GM19025 (cell line): ENCODE results near the gene GALNTL6.

ENCODE experiments used
- ATAC-seq: cut with Tn5 transposase; IDR thresholded peaks from one replicate; pipeline ENCODE4 v1.9.1; 2021; ENCODE audit warnings: mild to moderate bottlenecking, low read depth, moderate library complexity; ENCODE audit not compliant: unreplicated experiment

The GALNTL6 gene

DNA sequence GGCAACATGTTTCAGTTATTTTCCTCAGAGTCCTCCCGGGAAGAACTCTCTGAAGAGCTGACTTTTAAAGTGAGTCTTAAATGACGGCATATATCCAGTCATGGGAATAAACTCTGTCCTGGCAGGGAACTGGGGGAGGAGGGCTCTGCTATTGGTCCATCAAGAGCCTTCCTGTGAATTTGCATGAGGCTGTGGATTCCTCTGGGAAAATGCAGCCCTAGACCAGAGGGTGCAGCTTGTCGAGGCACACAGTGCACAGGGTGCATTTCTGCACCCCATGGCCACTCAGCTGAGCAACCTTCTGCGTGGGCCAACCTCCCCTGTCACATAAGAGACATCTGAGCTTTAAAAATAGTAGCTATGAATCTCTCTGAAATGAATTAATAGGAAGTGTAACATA, 360.0 kb downstream of the GALNTL6 start:
- no peak for ATAC-seq

DNA sequence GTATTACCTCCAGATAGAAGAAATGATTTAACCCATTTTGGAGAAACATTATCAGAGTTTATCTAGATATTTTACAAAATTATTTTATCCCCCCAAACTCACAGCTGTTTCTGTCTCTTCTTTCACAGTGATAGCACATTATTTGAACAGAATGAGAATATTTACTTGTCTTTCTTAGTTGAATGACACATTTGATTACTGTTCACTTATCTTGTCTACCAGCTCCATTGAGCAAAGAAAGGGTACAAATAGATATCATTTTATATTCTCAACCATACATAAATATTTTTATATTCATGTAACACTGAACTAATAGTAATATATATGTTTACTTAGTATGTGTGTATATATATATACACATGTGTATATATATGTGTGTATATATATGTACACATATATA, 364.2 kb downstream of the GALNTL6 start:
- no peak for ATAC-seq

DNA sequence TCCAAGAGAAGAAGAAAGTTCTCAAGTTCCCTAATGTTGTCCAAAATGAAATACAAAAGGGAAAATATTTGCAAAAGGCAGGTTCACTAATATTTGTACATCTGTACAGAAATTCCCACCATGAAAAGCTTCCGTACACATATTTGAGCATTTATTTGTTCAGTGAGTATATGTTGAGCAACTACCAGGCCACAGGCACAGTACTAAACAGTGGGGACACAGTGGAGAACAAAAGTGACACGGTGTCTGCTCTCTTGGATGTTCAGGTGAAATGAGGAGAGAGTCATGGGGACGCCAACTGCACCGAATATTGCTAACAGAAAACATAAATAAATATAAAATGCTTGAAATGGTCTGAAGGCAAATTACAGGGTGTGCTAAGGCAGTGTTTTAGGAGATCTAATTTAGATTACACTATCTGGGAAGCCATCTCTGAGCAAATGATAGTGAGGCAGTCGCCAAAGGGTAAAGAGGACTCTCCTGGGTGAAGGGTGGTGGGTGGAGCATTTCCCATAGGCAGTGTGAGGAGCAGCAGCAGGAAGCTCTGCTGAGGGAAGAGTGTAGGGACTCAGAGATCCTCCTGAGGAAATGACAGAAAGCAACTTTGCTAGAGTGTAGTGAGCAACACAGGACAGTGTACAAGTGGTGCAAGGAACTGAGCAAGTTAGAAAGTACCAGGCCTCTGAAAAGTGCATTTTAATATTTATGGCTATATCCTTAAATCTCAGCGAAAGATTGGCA, 375.2 kb downstream of the GALNTL6 start:
- ATAC-seq, result no peak

DNA sequence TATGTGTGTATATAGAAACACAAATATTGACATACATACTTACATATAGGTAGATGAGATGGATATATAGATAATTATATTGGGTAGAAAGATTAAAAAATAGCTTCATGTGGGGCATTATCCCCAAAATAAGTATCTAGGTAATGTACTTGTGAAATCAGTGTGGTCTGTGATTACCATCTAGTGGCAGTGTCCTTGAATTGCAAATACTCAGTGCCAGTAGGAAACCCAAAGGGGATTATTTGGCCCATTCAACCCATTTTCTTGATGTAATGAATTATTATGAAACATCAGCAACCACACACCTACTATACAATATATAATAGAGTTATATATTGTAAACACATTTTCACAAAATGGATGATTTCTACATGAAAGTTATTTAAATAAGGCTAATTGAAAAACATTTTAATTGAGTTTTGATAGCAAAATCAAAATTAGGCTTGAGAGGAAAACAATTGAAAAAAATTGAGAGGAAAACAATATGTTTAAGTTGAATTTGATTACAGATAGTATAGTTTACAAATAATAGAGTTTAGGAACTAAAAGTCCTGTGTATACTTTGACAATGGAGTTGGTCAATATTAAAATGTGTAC, 389.4 kb downstream of the GALNTL6 start:
- ATAC-seq, result no peak

DNA sequence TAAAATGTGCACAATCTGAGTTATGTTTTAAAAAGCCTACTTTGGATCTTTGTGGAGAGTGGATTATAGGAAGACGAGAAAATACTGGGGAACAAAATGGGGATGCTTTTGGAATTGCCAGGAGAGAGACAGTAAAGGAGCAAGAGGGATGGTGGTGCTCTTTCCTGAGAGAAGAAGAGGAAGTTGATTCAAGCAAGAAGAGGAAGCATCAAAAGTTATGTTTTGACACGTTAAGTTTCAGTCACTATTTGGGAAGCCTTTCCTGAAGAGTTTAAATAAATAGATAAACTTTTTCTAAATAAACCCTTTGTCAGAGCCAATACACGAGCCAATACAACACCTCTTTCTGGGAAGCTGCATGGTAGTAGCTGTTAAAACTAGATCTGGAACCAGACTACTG, 394.1 kb downstream of the GALNTL6 start:
- ATAC-seq, result no peak

DNA sequence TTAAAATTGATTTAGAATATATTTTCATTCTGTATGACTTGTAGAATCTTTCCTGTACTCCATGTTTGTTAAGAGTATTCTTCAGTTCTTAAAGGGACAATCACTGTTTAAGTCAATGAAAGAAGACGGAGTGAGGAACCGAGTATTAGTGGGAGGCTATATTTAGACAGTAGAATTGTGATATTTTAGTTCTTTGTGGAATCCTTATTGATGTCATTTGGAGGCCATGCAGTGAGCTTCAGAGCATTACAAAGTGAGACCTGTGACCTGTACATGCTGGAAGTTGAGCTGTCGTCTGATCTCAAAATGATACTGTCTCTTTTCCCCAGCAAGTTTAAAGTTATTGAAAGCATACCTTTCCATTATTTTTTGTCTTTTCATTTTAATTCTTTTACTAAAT, 394.7 kb downstream of the GALNTL6 start:
- no peak for ATAC-seq

DNA sequence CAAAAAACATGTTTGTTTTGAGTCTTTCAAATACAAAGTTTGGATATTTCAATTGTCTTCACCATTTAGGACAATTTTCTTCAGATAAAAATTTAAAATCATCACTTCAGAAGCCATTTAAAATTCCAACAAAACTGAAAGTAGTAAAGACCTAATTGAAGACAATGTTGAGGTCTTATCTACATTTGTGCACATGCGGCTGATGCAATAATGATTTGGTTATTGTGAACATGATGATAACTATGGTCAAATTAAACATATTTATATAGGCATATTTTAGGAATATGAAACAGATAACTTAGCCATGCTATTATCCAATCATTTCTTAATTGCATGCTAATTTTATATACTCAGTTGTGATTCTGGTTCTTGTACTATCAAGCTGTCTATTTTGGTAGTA, 407.5 kb downstream of the GALNTL6 start:
- ATAC-seq, result no peak

DNA sequence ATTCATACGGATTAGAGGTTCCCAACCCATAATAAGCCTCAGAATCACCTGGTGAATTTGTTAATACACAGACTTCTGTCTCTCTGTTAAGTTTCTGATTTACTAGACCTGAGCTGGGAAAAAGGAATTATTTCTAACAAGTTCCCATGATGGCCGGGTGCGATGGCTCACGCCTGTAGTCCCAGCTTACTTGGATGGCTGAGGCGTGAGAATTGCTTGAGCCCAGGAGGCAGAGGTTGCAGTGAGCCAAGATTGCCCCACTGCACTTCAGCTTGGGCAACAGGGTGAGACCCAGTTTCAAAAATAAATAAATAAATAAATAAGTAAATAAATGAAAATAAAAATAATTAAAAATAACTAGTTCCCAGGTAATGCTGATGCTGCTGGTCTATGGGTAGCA, 412.3 kb downstream of the GALNTL6 start:
- no peak for ATAC-seq

DNA sequence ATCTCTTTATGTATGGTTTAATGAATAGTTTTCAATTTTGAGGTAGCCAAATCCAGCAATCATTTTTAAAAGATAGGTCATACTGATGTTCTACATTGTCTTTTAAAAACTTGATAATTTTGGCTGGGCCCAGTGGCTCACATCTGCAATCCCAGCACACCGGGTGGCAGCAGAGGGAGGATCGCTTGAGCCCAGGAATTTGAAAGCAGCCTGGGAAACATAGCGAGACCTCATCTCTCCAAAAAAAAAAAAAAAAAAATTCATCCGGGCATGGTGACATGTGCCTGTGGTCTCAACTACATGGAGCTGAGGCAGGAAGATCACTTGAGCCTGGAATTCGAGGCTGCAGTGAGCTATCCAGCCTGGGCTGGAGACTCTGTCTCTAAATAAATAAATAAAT, 419.8 kb downstream of the GALNTL6 start:
- ATAC-seq, result no peak

DNA sequence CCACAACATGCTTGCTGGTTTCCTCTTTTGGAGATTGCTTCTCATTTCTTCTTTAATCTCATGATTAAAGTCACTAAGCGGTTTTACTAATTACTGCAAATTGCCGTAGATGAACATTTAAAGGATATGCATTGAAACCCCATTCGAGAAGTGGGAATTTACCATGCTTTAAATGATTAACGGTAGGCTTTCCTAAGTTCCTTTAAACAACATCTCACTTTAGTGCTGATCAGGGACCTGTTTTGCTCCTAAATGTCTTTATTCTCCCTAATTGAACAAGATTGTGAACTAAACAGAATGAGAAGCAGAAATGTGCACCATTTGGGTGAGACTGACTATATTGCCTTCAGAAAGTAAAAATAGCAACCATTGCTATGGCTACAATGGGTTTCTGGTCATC, 430.3 kb downstream of the GALNTL6 start:
- no peak for ATAC-seq

DNA sequence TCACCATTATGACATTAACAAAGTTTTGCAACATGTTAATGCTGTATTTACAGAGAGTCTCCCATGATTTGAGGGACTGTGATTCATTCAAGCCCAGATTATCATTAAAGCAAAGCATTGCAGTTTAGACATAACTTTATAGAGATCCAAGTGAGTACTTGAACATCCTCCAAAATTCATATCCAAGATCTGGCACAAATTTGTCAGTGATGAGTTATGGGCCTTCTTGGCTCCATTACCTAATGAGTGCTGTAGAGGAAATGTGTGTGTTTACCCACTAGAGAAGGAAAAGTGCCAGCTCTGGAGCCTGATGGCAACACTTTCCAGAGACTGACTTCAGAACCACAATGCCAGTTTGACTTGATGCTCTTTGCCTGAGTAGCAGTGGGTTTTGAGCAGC, 432.3 kb downstream of the GALNTL6 start:
- ATAC-seq, result no peak

DNA sequence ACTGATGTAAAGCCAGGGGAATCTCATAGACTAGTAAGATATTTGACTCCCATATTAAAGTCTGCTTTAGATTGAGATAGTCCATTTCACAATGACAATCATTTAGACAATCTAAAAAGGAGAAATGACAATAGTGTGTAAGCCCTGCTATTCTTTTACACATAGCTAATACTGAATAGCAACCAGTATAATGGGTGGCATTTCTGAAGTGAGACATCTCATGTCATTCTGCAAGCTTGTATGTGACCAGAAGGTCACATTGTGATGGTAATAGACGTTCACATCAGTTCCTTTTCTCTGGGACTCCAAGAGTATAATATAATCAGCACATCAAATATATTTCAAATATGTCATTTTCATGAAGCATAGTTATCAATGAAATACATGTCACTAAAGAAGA, 440.2 kb downstream of the GALNTL6 start:
- ATAC-seq, result no peak

DNA sequence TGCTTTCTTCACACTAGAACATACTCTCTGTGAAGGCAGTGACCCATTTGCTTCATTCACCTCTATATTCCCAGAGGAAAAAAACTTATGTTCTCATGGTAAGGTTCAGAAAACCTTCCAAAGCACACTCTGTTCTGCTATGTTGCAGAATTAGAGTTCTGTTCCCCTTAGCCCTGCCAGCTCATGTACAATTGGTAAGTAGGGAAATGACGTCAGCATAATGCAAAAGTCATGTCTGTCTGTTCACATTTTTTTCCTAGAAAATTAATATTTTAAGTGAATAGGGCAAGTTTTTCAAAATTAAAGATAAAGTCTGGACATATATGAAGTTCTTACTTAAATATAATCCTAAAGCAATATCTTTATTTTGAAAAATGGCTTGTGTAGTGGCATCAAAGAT, 443.6 kb downstream of the GALNTL6 start:
- ATAC-seq, result no peak

DNA sequence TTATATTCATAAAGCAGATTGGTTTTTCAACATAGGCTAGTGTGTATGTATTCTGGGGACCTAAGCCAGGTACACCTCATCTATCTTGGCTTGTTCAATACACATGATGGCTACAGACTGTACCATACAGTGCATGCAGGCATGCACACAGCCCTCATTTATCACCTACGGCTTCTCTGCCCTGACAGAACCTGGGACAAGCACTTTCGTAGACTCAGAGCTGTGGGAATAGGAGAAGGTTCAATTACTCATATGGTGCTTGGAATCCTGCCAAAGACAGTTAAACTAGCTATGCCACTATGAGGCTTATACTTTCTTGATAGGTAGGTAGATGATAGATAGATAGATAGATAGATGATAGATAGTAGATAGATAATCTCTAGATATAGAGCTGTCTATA, 457.2 kb downstream of the GALNTL6 start:
- ATAC-seq, result no peak

DNA sequence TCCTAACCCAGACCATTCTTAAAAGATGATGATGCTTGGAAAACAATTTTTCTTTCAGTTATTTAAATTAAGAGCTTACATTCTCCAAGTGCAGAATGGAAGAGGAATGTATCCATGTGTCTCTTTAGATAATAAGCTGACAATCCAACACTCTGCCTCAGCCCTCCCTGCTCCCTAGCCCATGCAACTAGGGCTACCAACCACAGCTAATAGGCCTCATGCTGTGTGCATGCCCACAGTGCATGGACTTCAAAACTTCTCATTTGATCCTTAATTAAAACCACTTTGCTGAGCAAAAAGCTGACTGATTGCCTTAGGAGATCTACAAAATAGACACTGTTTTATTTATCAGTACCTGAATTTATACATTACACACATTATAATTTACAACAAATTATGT, 473.9 kb downstream of the GALNTL6 start:
- ATAC-seq, result no peak

DNA sequence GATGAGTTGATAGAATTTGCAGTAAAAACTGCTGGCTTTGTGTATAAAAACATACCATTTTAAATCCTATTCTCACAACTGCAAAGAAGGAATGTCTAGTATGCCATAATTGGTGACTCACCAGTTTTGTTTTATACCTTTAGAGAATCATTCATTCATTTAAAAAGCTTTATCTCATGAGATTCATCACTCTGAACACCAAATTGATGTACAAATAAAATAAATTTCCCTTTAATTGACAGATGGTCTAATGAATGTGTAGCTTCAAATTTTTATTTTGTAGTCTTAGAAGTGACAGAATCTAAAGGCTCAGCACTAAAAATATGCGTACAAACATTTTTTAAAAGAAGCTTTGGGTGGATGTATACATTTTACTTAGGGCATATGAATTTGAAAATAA, 492.5 kb downstream of the GALNTL6 start:
- ATAC-seq, result no peak

DNA sequence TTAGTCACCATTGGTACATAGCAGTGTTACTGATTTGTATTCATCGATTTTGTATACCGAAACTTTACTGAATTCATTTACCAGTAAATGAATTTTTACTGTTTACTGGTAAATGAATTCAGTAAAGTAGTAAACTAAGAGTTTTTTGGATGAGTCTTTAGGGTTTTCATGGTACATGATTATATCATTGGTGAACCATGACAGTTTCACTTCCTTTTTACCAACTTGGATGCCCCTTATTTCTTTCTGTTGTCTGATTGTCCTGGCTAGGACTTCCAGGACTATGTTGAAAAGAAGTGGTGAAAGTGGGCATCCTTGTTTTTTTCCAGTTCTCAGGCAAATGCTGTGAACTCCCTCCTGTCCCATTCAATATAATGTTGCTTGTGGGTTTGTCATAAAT, 494.9 kb downstream of the GALNTL6 start:
- no peak for ATAC-seq

DNA sequence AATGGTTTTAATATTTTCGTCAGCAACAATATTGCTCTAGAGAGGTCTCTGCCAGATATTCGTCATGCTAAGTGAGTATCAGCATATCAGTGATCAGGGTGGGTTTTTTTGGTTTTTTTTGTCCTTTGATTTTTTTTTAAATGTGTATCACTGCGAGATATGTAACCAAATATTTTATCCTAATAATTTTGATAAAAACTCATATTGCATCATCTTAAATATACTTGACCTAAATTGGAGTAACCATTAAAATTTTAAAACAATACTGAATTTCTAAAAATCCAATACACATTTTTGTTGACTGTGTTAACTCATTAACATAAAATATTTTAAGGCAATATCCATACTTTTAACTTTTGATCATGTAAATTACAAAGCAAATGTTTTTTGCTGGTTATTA, 498.5 kb downstream of the GALNTL6 start:
- ATAC-seq, result no peak

DNA sequence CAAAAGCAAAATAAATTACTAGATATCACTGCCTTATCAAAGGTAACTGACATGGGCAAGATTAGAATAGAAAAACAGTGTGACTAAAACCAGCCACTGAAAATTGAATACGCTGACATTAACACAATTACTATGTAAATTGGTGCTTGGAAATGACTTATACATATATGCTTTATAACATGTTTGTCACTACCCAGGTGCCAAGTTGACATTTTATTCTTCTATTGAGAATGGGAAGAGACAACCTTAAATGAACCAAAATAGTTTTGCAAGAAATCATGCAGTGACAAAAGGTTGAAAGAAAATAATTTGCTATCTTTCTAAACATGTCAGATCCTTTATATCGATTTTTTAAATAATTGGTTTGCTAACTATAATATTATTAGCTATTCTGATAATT, 510.1 kb downstream of the GALNTL6 start:
- no peak for ATAC-seq

DNA sequence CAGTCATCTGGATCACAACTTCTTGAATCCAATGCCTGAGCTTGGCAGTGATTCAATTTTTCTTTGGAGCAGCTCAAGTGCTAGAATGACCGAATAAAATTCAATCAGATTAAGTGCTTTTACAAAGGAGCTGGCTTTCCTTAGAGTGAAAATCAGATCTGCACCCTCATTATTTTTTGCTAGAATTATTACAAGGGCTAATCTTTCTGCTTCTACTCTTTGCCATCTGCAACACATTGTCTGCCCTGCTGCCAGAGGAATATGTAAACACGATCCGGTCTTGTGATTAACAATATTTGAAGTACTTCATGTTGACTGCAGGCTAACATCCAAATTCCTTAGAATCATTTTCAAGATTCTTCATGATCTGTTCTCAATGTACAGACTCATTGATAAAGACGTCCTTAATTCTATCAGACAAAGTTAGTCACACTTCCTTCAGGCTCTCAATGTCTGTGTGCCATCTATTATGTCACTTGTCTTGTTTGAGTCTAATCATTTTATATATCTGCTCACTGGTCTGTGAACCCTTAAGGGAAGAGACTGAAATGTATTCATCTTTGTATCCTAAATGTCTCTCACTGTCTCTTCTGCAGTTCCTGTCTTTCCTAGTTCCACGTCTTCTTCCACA, 531.2 kb downstream of the GALNTL6 start:
- no peak for ATAC-seq

DNA sequence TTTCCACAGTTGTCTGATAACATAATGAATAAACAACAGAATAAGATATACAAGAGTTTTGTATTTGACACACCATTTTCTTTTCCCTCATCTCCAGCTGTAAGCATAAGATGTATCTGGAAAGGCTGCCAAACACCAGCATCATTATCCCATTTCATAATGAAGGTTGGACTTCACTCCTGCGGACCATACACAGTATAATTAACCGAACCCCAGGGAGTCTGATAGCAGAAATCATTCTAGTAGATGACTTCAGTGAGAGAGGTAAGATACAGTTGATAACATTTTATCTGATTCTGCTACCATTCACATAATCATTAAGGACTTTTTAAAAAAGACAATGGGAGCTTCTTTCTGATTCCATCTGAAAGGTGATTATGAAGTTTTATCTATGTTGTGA, 535.2 kb downstream of the GALNTL6 start:
- no peak for ATAC-seq

DNA sequence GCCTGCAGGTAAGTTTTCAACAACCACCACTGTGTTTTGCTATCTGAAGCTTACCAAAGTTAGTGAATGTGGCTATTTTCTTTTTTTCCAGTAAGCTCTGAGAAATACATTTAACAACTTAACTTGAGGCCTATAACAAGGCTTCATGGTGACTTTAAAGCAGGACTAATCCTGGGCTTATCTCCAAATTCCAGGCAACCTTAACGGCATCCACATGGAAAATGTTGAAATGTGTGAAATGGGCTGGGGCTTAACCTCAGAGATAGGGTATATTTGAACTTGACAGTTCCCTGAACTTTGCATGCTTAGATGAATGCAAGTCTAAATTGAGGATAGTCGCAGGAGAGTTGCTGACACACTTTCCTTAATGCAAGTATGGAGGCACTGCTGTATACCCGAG, 539.2 kb downstream of the GALNTL6 start:
- no peak for ATAC-seq
